CD14-positive monocyte (primary cell): ENCODE data around the gene PAK2. TPM values are rescaled to one million over a fixed set of nuclear protein-coding genes. Genes with fewer than 3 reads are reported as not detected.

Source experiments
- DNase-seq, 3 donors: peaks; one replicate each; pipeline ENCODE4 v3.0.0-alpha.2; 2011 to 2022
- H2AFZ ChIP-seq: 2 replicates; pipeline ENCODE4 v1.6.0; 2012; ENCODE audit warnings: mild to moderate bottlenecking, low read depth, low read length, inconsistent platforms; ENCODE audit not compliant: insufficient read depth, poor library complexity, severe bottlenecking
- H3K27ac ChIP-seq, 2 donors: 1 replicate in 1 of 2; 2 replicates in 1 of 2; pipeline ENCODE4 v1.5.1; 2012 to 2013; ENCODE audit warnings: low read length in 2 of 2, control low read depth in 1 of 2, inconsistent platforms in 1 of 2, low read depth in 1 of 2, mild to moderate bottlenecking in 1 of 2
- H3K27me3 ChIP-seq, 2 donors: one replicate each; pipeline versions ENCODE4 v1.6.0 to v1.6.1; 2011 to 2013; ENCODE audit warnings: low read length in 2 of 2; ENCODE audit not compliant: control insufficient read depth in 2 of 2, insufficient read depth in 2 of 2
- H3K36me3 ChIP-seq, 2 donors: replicated peaks in 1 of 2; 1 replicate in 1 of 2; 2 replicates in 1 of 2; pipeline versions ENCODE4 v1.5.1 to v1.6.1; 2012 to 2013; ENCODE audit warnings: low read length in 2 of 2, control low read depth in 1 of 2, inconsistent platforms in 1 of 2, mild to moderate bottlenecking in 1 of 2; ENCODE audit not compliant: insufficient read depth in 2 of 2, control insufficient read depth in 1 of 2
- H3K4me1 ChIP-seq, 2 donors: 1 replicate in 1 of 2; 2 replicates in 1 of 2; pipeline versions ENCODE4 v1.5.1 to v1.6.1; 2012 to 2013; ENCODE audit warnings: low read length in 2 of 2, control low read depth in 1 of 2, inconsistent platforms in 1 of 2, mild to moderate bottlenecking in 1 of 2, moderate library complexity in 1 of 2; ENCODE audit not compliant: insufficient read depth in 2 of 2, control insufficient read depth in 1 of 2
- H3K4me2 ChIP-seq: replicated peaks from 2 replicates; pipeline ENCODE3; 2012; ENCODE audit warnings: low read length, moderate library complexity, mild to moderate bottlenecking; ENCODE audit not compliant: poor library complexity, severe bottlenecking; ENCODE audit errors: extremely low read depth
- H3K4me3 ChIP-seq, 3 experiments: fragments of 200-600 bp in 1 of 3; sonication (generic) in 1 of 3; replicated peaks in 1 of 3; 1 replicate in 2 of 3; 2 replicates in 1 of 3; pipeline ENCODE4 v1.5.1; 2011 to 2013; ENCODE audit warnings: low read length in 3 of 3, mild to moderate bottlenecking in 3 of 3, control low read depth in 2 of 3, low read depth in 2 of 3, inconsistent platforms in 1 of 3, moderate library complexity in 1 of 3
- H3K79me2 ChIP-seq: 2 replicates; pipeline ENCODE4 v1.6.0; 2012; ENCODE audit warnings: mild to moderate bottlenecking, control low read depth, inconsistent platforms, low read length, moderate library complexity; ENCODE audit not compliant: insufficient read depth
- H3K9ac ChIP-seq: 2 replicates; pipeline ENCODE4 v1.6.0; 2017; ENCODE audit warnings: low read length, mild to moderate bottlenecking; ENCODE audit not compliant: insufficient read depth, poor library complexity, severe bottlenecking
- H3K9me3 ChIP-seq, 2 donors: replicated peaks in 1 of 2; 1 replicate in 1 of 2; 2 replicates in 1 of 2; pipeline versions ENCODE4 v1.5.1 to v1.6.1; 2012 to 2013; ENCODE audit warnings: low read length in 2 of 2, control low read depth in 1 of 2; ENCODE audit not compliant: control insufficient read depth in 1 of 2, insufficient read depth in 1 of 2
- H4K20me1 ChIP-seq: 2 replicates; pipeline ENCODE4 v1.6.0; 2012; ENCODE audit warnings: mild to moderate bottlenecking, low read length, control low read depth, moderate library complexity; ENCODE audit not compliant: insufficient read depth
- H3K27ac Mint-ChIP-seq, 7 donors: one replicate each; pipeline ENCODE4 v1.8.0; 2020; ENCODE audit warnings: mild to moderate bottlenecking in 7 of 7, mixed read lengths in 7 of 7, moderate library complexity in 6 of 7, inconsistent platforms in 2 of 7
- H3K27me3 Mint-ChIP-seq, 3 donors: one replicate each; pipeline ENCODE4 v1.8.0; 2021 to 2022; ENCODE audit warnings: low read depth in 3 of 3, mild to moderate bottlenecking in 3 of 3, mixed read lengths in 3 of 3, moderate library complexity in 3 of 3, inconsistent platforms in 1 of 3
- H3K36me3 Mint-ChIP-seq, 2 donors: one replicate each; pipeline ENCODE4 v1.8.0; 2020; ENCODE audit warnings: mixed read lengths in 2 of 2, inconsistent platforms in 1 of 2, mild to moderate bottlenecking in 1 of 2
- H3K4me1 Mint-ChIP-seq: one replicate; pipeline ENCODE4 v1.8.0; 2020; ENCODE audit warnings: mild to moderate bottlenecking, mixed read lengths
- H3K4me3 Mint-ChIP-seq, 2 donors: one replicate each; pipeline ENCODE4 v1.8.0; 2020; ENCODE audit warnings: mild to moderate bottlenecking in 2 of 2, mixed read lengths in 2 of 2, moderate library complexity in 1 of 2
- H3K9me3 Mint-ChIP-seq, 7 donors: one replicate each; pipeline ENCODE4 v1.8.0; 2020 to 2022; ENCODE audit warnings: mixed read lengths in 7 of 7, mild to moderate bottlenecking in 6 of 7, moderate library complexity in 6 of 7, inconsistent platforms in 2 of 7
- CTCF ChIP-seq: fragments of 200-600 bp; IDR thresholded peaks from one replicate; pipeline ENCODE4 v1.8.0; 2022; ENCODE audit warnings: antibody characterized with exemption, mild to moderate bottlenecking
- WGBS: methylation state at CpG from one replicate; pipeline ENCODE4 v1.1.5; 2013; ENCODE audit warnings: missing lambda C conversion rate; ENCODE audit not compliant: insufficient coverage; 5-methylcytosine and 5-hydroxymethylcytosine counted together
- intact Hi-C, 2 donors: fragments of 100-400 bp; cut with micrococcal nuclease; formaldehyde crosslinking; loops; one replicate each; pipeline versions ENCODE4 v1.15.0 to v1.15.1; 2023
- polyA plus RNA-seq, 3 donors: library from polyadenylated mRNA; depleted of rRNA in 1 of 3; unstranded in 2 of 3; stranded (reverse) in 1 of 3; fragments of 300-500 nt in 2 of 3; fragments of >200 nt in 1 of 3; fragmentation: Illumina TruSeq in 2 of 3; gene quantifications; 1 replicate in 2 of 3; 2 replicates in 1 of 3; pipeline ENCODE4 v1.2.3, GENCODE V29; 2012 to 2021

The PAK2 gene
- polyA plus RNA-seq, 3 donors, result 32.4 to 44.2 (median 33.2) TPM

GRCh38 chr3:196757876-196758739, 18.5 kb downstream of the PAK2 start:
- no peak overlapping the region for H3K9ac ChIP-seq
- DNase-seq, result peak in 1 of 3 donors; percentile 17
- no peak overlapping the region for H3K4me3 ChIP-seq
- WGBS, result 93% methylated on average over 7 of the region's 9 CpGs
- peaks cover 14 to 17% of the 10 kb centered on the region in 2 donors for H3K9me3 ChIP-seq
- no peaks in the 10 kb centered on the region for H3K4me1 ChIP-seq
- intact Hi-C loops, result no loop called here
- H3K4me2 ChIP-seq, result no peak overlapping the region
- no peak for TF ChIP-seq CTCF
- Mint-ChIP-seq H3K27me3 (no peaks in the 10 kb centered on the region), H3K9me3 (peaks cover 9 to 31% (median 10%) of the 10 kb centered on the region in 7 donors), H3K4me3 (no peak overlapping the region), H3K36me3 (peaks cover 25 to 60% of the 10 kb centered on the region in 2 donors), H3K27ac (peak overlapping the region in 5 of 7 donors; percentile 15 to 82 (median 71)), H3K4me1 (peaks cover 31% of the 10 kb centered on the region)
- peaks cover 14 to 71% of the 10 kb centered on the region in 2 donors for H3K36me3 ChIP-seq
- H2AFZ ChIP-seq, result no peak overlapping the region
- H3K27ac ChIP-seq, result peak overlapping the region in 1 of 2 donors; percentile 22
- H4K20me1 ChIP-seq, result peaks cover 87% of the 10 kb centered on the region
- peaks cover 88% of the 10 kb centered on the region for H3K79me2 ChIP-seq
- H3K27me3 ChIP-seq, result no peaks in the 10 kb centered on the region

GRCh38 chr3:196763179-196763578, 23.5 kb downstream of the PAK2 start:
- H3K4me3 Mint-ChIP-seq, result no peak overlapping the region
- H4K20me1 ChIP-seq, result peaks cover 84% of the 10 kb centered on the region
- H3K27me3 Mint-ChIP-seq, result no peaks in the 10 kb centered on the region
- H3K9me3 Mint-ChIP-seq, result peaks cover 0 to 4% (median 0%) of the 10 kb centered on the region in 7 donors
- H3K36me3 Mint-ChIP-seq, result peaks cover 13 to 56% of the 10 kb centered on the region in 2 donors
- WGBS, result 100% methylated on average over 3 of the region's 7 CpGs
- no peaks in the 10 kb centered on the region for H3K27me3 ChIP-seq
- peak overlapping the region in 1 of 2 donors; percentile 65 for H3K27ac ChIP-seq
- H3K36me3 ChIP-seq, result peaks cover 4 to 39% of the 10 kb centered on the region in 2 donors
- no peaks in the 10 kb centered on the region for H3K4me1 ChIP-seq
- peaks cover 6% of the 10 kb centered on the region for H3K4me1 Mint-ChIP-seq
- H3K4me3 ChIP-seq, result no peak overlapping the region
- no peak overlapping the region for H2AFZ ChIP-seq
- intact Hi-C loops, result no loop called here
- no peak overlapping the region for H3K9ac ChIP-seq
- TF ChIP-seq CTCF, result no peak
- no peaks in the 10 kb centered on the region for H3K9me3 ChIP-seq
- peak overlapping the region in 6 of 7 donors; percentile 33 to 83 (median 63) for H3K27ac Mint-ChIP-seq
- no peak overlapping the region for H3K4me2 ChIP-seq
- peaks cover 86% of the 10 kb centered on the region for H3K79me2 ChIP-seq
- no peak for DNase-seq
